HEK293T (cell line): ENCODE data around the gene SLC4A11.

Experiments used
- CTCF ChIA-PET: fragments of 350-600 bp; formaldehyde crosslinking; extraction: SDS; loops from one replicate; lab custom pipeline; 2021; ENCODE audit warnings: antibody characterized with exemption, inconsistent platforms; lab: Yijun Ruan, JAX
- POLR2A ChIA-PET: fragments of 350-600 bp; formaldehyde crosslinking; extraction: SDS; loops from one replicate; lab custom pipeline; 2020; ENCODE audit warnings: antibody characterized with exemption, inconsistent platforms; lab: Yijun Ruan, JAX
- DNase-seq: peaks from one replicate; pipeline ENCODE4 v3.0.0; 2012; ENCODE audit warnings: mixed read lengths; ENCODE audit errors: extremely low spot score
- ARNT ChIP-seq: fragments of 450-650 bp; IDR thresholded peaks from 2 replicates; pipeline ENCODE4 v1.6.1; 2017; ENCODE audit warnings: mild to moderate bottlenecking
- BHLHE40 ChIP-seq: fragments of 450-650 bp; IDR thresholded peaks from 2 replicates; pipeline ENCODE4 v1.6.1; 2016; ENCODE audit warnings: mild to moderate bottlenecking, moderate library complexity, borderline replicate concordance
- CTBP1 ChIP-seq: fragments of 450-650 bp; IDR thresholded peaks from 2 replicates; pipeline ENCODE4 v1.6.1; 2016; ENCODE audit warnings: borderline replicate concordance
- ELF4 ChIP-seq: fragments of 450-650 bp; IDR thresholded peaks from 2 replicates; pipeline ENCODE4 v1.6.1; 2017; ENCODE audit warnings: antibody characterized with exemption
- FOXA1 ChIP-seq: fragments of 450-650 bp; IDR thresholded peaks from 2 replicates; pipeline ENCODE4 v1.6.1; 2016; ENCODE audit warnings: mild to moderate bottlenecking
- FOXK2 ChIP-seq: fragments of 450-650 bp; IDR thresholded peaks from 2 replicates; pipeline ENCODE4 v1.6.1; 2016; ENCODE audit warnings: mild to moderate bottlenecking
- FOXM1 ChIP-seq: fragments of 450-650 bp; IDR thresholded peaks from 2 replicates; pipeline ENCODE4 v1.6.1; 2017; ENCODE audit warnings: mild to moderate bottlenecking, borderline replicate concordance
- HDGF ChIP-seq: fragments of 450-650 bp; IDR thresholded peaks from 2 replicates; pipeline ENCODE4 v1.6.1; 2017; ENCODE audit warnings: antibody characterized with exemption, borderline replicate concordance
- L3MBTL2 ChIP-seq: fragments of 450-650 bp; conservative IDR thresholded peaks from 2 replicates; pipeline ENCODE4 v1.6.1; 2016; ENCODE audit warnings: mild to moderate bottlenecking
- LEF1 ChIP-seq: fragments of 450-650 bp; IDR thresholded peaks from 2 replicates; pipeline ENCODE4 v1.6.1; 2017; ENCODE audit warnings: mild to moderate bottlenecking, borderline replicate concordance
- NFRKB ChIP-seq: fragments of 450-650 bp; IDR thresholded peaks from 2 replicates; pipeline ENCODE4 v1.6.1; 2016; ENCODE audit warnings: mild to moderate bottlenecking, moderate library complexity
- SP1 ChIP-seq: fragments of 450-650 bp; IDR thresholded peaks from 2 replicates; pipeline ENCODE4 v1.6.1; 2017
- SUZ12 ChIP-seq: fragments of 450-650 bp; IDR thresholded peaks from 2 replicates; pipeline ENCODE4 v1.6.1; 2016; ENCODE audit warnings: mild to moderate bottlenecking
- TARDBP ChIP-seq: fragments of 450-650 bp; IDR thresholded peaks from 2 replicates; pipeline ENCODE4 v1.6.1; 2016
- ZNF384 ChIP-seq: fragments of 450-650 bp; IDR thresholded peaks from 2 replicates; pipeline ENCODE4 v1.6.1; 2016
- TF ChIP-seq, protein P1 (sequence below): fragments of 450-650 bp; IDR thresholded peaks from 2 replicates; pipeline ENCODE4 v1.6.1; 2016

Gene SLC4A11

DNA sequence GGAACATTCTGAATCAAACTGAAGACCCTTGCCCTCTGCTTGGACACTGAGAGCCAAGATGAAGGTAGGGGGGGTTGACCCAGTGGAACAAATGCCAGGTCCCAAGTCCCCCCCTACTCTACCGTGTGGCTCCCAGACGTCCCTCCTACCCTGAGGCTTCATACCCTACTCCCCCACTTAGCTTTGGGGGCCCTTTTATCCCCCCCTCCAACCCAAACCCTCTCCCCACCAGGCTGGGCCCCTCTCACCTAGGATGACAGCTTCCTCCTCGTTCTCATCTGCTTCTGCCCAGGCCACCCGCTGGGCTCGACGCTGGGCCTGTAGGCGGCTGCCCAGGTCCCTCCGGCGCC lies 36.0 kb downstream of the SLC4A11 start:
- no peak for TF ChIP-seq CTBP1
- TF ChIP-seq ZNF384: no peak
- TF ChIP-seq TARDBP: no peak
- no peak for TF ChIP-seq FOXM1
- TF ChIP-seq L3MBTL2: no peak
- TF ChIP-seq, protein P1, sequence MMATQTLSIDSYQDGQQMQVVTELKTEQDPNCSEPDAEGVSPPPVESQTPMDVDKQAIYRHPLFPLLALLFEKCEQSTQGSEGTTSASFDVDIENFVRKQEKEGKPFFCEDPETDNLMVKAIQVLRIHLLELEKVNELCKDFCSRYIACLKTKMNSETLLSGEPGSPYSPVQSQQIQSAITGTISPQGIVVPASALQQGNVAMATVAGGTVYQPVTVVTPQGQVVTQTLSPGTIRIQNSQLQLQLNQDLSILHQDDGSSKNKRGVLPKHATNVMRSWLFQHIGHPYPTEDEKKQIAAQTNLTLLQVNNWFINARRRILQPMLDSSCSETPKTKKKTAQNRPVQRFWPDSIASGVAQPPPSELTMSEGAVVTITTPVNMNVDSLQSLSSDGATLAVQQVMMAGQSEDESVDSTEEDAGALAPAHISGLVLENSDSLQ: no peak
- no peak for TF ChIP-seq LEF1
- ChIA-PET CTCF (no interaction called here), POLR2A (interaction anchor here (0.9 to 1.7 kb wide), 3 partner anchors 10 to 19 kb away, joined by 3 to 8 read pairs (median 5); no protein-coding TSS in a partner anchor)
- no peak for DNase-seq

DNA sequence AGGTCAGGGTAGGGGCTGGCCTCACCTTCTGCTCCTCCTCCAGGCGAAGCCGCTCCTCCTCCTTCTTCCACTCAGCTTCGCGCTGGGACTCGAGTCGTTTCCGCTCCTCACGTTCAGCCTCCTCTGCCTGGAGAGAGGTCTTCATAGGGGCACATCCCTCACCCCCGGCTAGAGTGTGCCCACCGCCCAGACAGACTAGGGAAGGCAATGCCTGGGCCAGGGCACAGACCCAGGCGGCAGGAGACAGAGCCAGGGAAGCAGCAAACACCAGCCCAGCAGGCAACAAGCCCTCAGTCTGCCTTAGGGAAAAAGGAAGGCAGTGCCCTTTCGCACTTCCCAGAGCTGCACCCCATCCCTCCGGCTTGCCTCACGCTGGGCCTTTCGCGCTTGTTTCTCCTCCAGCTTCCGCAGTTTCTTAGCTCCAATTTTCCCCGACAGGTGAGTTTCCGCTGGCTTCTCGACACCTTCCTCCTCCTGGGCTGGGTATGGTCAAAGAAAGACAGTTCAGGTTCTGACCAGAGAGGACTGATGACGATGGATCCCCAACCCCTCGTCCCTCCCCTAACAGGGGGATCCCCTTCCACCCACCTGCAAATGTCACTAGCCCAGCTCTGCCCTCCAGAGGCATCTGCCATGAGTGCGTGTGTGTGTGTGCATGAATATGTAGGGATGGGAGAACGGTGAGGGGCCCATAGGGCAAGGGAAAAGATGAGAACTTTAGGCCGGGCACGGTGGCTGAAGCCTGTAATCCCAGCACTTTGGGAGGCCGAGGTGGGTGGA lies 38.8 kb downstream of the SLC4A11 start:
- ChIA-PET POLR2A (no interaction called here), CTCF (no interaction called here)
- no peak for DNase-seq
- no peak for TF ChIP-seq TARDBP
- TF ChIP-seq L3MBTL2: no peak
- no peak for TF ChIP-seq ELF4
- TF ChIP-seq BHLHE40: no peak
- no peak for TF ChIP-seq ARNT
- TF ChIP-seq FOXA1: no peak
- no peak for TF ChIP-seq CTBP1
- no peak for TF ChIP-seq NFRKB
- no peak for TF ChIP-seq FOXM1
- no peak for TF ChIP-seq LEF1

DNA sequence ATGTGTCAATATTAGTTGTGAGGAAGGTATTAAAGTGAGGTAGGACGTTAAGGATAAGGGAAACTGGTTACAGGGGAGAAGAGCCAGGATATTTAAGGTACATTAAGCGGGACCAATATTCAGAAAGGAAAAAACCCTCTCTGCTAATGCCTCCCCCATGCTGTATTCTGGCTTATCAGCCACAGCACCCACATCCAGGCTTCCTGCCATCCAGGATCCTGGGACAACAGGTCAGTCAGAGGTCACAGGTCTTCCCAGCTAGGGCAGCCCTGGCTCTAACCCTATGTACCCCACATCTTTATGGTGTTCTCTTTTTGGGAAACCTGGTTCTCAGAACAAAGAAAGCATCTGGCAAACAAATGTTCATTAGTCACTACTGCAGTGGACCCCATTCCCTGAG lies 39.8 kb downstream of the SLC4A11 start:
- TF ChIP-seq HDGF (no peak), ELF4 (no peak), BHLHE40 (no peak), NFRKB (no peak), TARDBP (no peak), L3MBTL2 (no peak), FOXM1 (no peak), ZNF384 (no peak), SUZ12 (no peak), FOXK2 (no peak), FOXA1 (no peak), SP1 (no peak), CTBP1 (no peak), LEF1 (no peak), ARNT (no peak)
- TF ChIP-seq, protein P1: no peak
- no peak for DNase-seq
- ChIA-PET POLR2A (no interaction called here), CTCF (no interaction called here)

DNA sequence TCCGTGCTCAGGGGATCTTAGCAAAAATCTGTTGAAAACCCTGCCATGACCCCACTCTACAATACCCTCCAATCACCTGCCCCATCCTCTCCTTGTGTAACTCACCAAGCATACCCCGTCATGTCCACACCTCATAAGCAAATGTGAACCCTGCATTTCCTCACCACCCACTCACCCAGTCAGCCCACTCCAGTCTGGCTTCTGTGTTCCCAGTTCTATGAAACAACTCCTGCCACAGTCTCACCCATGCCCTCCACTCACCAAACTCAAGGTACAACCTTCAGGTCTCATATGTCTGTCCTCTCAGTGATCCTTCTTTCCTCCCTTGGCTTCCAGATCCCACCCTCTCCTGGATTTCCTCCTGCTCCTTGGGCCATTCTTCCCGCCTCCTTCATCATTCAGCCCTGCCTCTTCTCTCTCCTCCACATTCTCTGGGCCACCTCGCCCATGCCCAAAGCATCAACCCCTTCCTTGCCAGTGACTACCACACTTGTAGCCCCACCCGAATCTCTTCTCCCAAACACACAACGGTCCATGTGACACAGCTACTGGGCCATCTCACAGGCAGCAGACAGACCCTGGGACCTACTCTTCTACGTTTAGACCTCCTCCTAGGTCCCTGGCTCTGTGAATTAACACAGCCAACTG lies 43.3 kb downstream of the SLC4A11 start:
- ChIA-PET POLR2A (no interaction called here), CTCF (no interaction called here)
- no peak for DNase-seq
- TF ChIP-seq FOXK2: no peak
- TF ChIP-seq LEF1: no peak
- TF ChIP-seq ARNT: no peak
- TF ChIP-seq ELF4: no peak
- TF ChIP-seq L3MBTL2: no peak
- TF ChIP-seq, protein P1: no peak
- no peak for TF ChIP-seq SUZ12
- TF ChIP-seq HDGF: no peak
- no peak for TF ChIP-seq FOXA1
- no peak for TF ChIP-seq BHLHE40
- TF ChIP-seq FOXM1: no peak
- no peak for TF ChIP-seq NFRKB
- TF ChIP-seq SP1: no peak
- no peak for TF ChIP-seq TARDBP
- no peak for TF ChIP-seq ZNF384

DNA sequence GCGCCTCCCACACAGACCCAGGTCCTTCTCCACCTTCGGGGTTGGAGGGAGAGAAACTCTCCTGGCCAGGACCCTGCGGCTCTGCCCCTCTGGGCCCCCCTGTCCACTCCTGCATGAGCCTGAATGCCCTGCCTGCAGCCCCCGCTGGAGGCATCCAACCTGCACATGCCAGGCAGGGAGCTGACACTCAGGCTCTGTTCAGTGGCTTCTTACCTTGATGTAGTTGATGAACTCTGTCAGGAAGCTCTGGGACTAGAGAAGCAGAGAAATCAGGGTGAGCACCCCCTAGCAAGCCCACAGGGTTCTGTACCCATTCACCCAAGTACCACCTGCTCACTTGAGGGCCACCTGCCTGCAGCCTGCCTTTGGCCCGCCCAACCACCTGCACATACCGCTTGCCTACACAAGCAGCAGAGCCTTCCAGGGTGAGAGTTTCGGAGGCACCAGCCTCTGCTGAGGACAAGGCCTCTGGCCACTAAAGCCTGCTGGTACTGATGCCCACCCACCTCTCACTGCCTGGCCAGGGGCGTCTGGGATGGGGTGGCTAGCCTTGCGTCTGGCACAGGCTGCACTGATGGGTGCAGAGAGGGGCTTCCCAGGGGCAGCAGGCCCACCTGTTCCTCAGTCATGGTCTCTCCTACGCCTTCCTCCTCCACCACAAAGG lies 44.2 kb downstream of the SLC4A11 start:
- POLR2A ChIA-PET: no interaction called here
- TF ChIP-seq ARNT: no peak
- no peak for TF ChIP-seq FOXK2
- TF ChIP-seq TARDBP: no peak
- CTCF ChIA-PET: no interaction called here
- DNase-seq: no peak
